ENCODE results near the gene NAGS.
"Not testable (repeated sequence)": the region's sequence is repeated elsewhere in the genome, so short reads cannot be mapped to it uniquely, and the experiment has no call there.

NAGS gene

DNA sequence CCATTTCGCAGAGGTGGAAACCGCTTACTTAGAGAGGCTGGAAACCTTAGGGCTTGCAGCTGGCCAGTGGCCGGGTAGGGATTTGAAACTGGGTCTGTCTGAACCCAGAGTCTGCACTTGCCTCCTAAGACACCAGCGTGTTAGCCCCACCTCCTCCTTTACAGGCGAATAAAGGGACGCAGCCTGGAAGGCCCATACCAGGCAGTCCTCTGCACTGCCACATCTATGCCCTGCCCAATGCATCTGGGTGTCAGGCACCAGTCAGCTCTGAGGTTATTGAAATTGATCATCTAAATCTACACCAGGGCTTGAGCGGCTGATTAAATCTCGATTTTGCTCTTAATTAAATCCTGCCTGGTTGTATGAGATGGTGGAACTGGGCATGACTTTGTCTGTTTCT, 19.9 kb upstream of the NAGS start:
- H3K27ac ChIP-seq (ENCODE audit: low read length) = no peak overlapping the region
- H3K4me3 ChIP-seq (ENCODE audit: low read length in 2 of 2) = peak overlapping the region in 1 of 2 donors; percentile 60
- H3K9me3 ChIP-seq (ENCODE audit: control insufficient read depth in 2 of 2, low read length in 2 of 2) = no peaks in the 10 kb centered on the region
- peaks cover 36 to 48% of the 10 kb centered on the region in 2 donors for H3K27me3 ChIP-seq (ENCODE audit: control insufficient read depth in 1 of 2, insufficient read depth in 2 of 2, low read length in 2 of 2)
- no peak overlapping the region for H3K9ac ChIP-seq (ENCODE audit: low read length in 2 of 2)
- H3K36me3 ChIP-seq (ENCODE audit: control insufficient read depth in 2 of 2, insufficient read depth in 2 of 2, low read length in 2 of 2) = no peaks in the 10 kb centered on the region
- peaks cover 9% of the 10 kb centered on the region for H3K4me1 ChIP-seq (ENCODE audit: control insufficient read depth, insufficient read depth, low read length)

DNA sequence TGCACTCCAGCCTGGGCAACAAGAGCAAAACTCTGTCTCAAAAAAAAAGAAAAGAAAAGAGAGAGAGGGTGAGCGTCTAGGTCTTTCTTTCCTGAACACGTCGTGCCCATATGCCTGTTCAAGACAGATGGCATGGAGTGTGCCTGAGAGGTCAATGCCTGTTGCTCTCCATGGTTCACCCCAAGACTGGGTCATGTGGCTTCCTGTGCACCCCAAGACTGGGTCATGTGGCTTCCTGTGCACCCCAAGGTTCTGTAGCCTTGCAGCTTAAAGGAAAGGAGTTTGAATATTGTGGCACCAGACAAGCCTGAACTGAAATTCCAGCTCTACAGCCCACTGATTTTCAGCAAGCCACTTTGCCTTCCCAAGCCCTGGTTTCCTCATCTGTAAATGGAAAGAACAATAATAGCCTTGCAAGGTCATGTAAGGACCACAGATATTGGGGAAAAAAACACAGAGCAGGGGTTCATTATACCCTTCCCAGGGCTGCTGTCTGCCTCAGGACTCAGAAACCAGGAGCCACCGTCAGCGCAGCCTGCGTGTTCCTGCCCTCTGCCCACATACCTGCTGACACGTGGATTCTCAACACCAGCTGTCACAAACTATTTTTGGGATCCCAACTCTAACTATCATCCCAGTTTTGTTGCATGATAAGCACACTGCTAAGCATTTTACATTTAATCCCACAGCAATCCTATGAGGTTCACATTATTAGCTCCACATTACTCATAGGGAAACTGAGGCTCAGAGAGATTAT, 18.0 kb upstream of the NAGS start:
- Histone ChIP-seq H3K36me3 (ENCODE audit: control insufficient read depth in 2 of 2, insufficient read depth in 2 of 2, low read length in 2 of 2) (no peaks in the 10 kb centered on the region), H3K4me1 (ENCODE audit: control insufficient read depth, insufficient read depth, low read length) (peaks cover 9% of the 10 kb centered on the region), H3K9me3 (ENCODE audit: control insufficient read depth in 2 of 2, low read length in 2 of 2) (no peaks in the 10 kb centered on the region), H3K9ac (ENCODE audit: low read length in 2 of 2) (no peak overlapping the region), H3K27ac (ENCODE audit: low read length) (no peak overlapping the region), H3K4me3 (ENCODE audit: low read length in 2 of 2) (no peak overlapping the region), H3K27me3 (ENCODE audit: control insufficient read depth in 1 of 2, insufficient read depth in 2 of 2, low read length in 2 of 2) (peaks cover 36 to 46% of the 10 kb centered on the region in 2 donors)

DNA sequence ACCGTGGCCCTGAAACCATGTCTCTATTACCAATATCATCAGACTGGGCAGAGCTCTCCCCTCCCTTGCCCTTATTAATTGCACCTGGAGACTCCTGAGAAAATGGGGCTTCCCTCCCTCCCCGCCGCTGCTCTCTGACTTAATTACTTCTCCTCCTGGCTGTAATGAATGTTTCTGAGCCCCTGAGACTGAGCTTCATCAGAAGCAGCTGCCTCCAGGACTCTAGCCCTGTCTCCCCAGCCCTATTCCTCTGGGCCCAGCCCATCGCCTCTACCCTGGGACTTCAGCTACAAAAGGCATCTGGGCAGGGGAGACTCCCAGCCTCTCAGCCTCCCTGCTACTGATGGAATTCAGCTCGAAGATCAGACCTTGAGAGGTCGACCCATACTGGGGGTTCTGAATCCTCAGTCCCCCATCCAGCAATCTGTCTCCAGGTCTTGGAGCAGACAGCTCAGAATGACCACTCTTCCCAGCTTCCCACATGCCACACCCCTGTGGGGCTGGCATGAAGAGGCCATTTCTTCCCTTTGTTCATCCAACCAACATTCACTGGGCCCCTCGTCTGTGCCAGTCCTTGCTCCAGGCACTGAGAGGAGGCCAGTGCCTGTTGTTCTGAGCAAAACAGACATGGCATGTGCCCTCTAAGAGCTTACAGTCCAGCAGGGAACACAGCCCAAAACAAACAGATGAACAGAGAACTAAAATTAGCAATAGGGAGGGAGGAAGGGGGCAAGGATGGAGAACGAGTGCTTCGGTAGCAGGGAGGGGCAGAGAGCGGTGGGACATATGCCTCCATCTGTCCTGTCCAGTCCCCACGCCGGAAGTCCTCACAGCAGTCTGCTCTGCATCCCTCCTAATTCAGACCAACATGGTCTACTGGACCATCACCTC, 17.0 kb upstream of the NAGS start:
- Histone ChIP-seq H3K4me1 (ENCODE audit: control insufficient read depth, insufficient read depth, low read length) (peaks cover 9% of the 10 kb centered on the region), H3K9me3 (ENCODE audit: control insufficient read depth in 2 of 2, low read length in 2 of 2) (no peaks in the 10 kb centered on the region), H3K4me3 (ENCODE audit: low read length in 2 of 2) (no peak overlapping the region), H3K9ac (ENCODE audit: low read length in 2 of 2) (no peak overlapping the region), H3K36me3 (ENCODE audit: control insufficient read depth in 2 of 2, insufficient read depth in 2 of 2, low read length in 2 of 2) (no peaks in the 10 kb centered on the region), H3K27ac (ENCODE audit: low read length) (no peak overlapping the region), H3K27me3 (ENCODE audit: control insufficient read depth in 1 of 2, insufficient read depth in 2 of 2, low read length in 2 of 2) (peaks cover 30 to 41% of the 10 kb centered on the region in 2 donors)

DNA sequence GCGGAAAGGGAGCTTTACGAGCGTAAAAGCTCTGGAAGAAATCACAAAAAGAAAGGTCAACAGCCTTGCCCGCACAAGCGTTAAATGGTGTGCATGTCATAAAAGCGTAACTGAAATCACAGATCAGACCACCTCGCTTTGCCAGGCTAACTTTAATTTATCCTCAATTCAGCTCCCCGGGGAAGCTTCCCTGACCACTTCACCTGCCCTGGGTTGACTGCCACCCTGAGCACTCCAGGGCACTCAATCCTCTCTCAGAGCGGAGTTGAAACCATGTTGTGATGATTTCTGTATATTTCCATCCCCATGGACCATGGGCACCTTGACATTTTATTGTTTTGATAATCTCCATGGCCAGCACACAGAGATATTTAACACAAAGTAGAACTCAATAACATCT, 16.1 kb upstream of the NAGS start:
- peaks cover 9% of the 10 kb centered on the region for H3K4me1 ChIP-seq (ENCODE audit: control insufficient read depth, insufficient read depth, low read length)
- no peaks in the 10 kb centered on the region for H3K36me3 ChIP-seq (ENCODE audit: control insufficient read depth in 2 of 2, insufficient read depth in 2 of 2, low read length in 2 of 2)
- H3K27ac ChIP-seq (ENCODE audit: low read length) = no peak overlapping the region
- H3K4me3 ChIP-seq (ENCODE audit: low read length in 2 of 2) = no peak overlapping the region
- peaks cover 21 to 33% of the 10 kb centered on the region in 2 donors for H3K27me3 ChIP-seq (ENCODE audit: control insufficient read depth in 1 of 2, insufficient read depth in 2 of 2, low read length in 2 of 2)
- H3K9me3 ChIP-seq (ENCODE audit: control insufficient read depth in 2 of 2, low read length in 2 of 2) = no peaks in the 10 kb centered on the region
- H3K9ac ChIP-seq (ENCODE audit: low read length in 2 of 2) = no peak overlapping the region

DNA sequence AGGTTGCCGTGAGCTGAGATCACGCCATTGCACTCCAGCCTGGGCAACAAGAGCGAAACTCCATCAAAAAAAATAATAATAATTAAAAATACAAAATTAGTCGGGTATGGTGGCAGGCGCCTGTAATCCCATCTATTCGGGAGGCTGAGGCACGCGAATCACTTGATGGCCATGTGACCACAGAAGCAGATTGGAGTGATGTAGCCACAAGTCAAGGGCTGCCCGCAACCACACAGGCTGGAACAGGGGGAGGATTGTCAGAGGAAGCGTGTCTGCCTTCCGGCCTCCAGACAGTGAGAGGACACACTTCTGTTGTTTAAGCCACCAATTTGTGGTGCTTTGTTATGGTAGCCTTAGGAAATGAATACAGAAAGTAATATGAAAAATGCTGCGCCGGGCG, 11.8 kb upstream of the NAGS start:
- Histone ChIP-seq H3K4me1 (ENCODE audit: control insufficient read depth, insufficient read depth, low read length) (peaks cover 6% of the 10 kb centered on the region), H3K27me3 (ENCODE audit: control insufficient read depth in 1 of 2, insufficient read depth in 2 of 2, low read length in 2 of 2) (peaks cover 16 to 20% of the 10 kb centered on the region in 2 donors), H3K9me3 (ENCODE audit: control insufficient read depth in 2 of 2, low read length in 2 of 2) (no peaks in the 10 kb centered on the region), H3K4me3 (ENCODE audit: low read length in 2 of 2) (no peak overlapping the region), H3K9ac (ENCODE audit: low read length in 2 of 2) (no peak overlapping the region), H3K27ac (ENCODE audit: low read length) (no peak overlapping the region), H3K36me3 (ENCODE audit: control insufficient read depth in 2 of 2, insufficient read depth in 2 of 2, low read length in 2 of 2) (no peaks in the 10 kb centered on the region)

DNA sequence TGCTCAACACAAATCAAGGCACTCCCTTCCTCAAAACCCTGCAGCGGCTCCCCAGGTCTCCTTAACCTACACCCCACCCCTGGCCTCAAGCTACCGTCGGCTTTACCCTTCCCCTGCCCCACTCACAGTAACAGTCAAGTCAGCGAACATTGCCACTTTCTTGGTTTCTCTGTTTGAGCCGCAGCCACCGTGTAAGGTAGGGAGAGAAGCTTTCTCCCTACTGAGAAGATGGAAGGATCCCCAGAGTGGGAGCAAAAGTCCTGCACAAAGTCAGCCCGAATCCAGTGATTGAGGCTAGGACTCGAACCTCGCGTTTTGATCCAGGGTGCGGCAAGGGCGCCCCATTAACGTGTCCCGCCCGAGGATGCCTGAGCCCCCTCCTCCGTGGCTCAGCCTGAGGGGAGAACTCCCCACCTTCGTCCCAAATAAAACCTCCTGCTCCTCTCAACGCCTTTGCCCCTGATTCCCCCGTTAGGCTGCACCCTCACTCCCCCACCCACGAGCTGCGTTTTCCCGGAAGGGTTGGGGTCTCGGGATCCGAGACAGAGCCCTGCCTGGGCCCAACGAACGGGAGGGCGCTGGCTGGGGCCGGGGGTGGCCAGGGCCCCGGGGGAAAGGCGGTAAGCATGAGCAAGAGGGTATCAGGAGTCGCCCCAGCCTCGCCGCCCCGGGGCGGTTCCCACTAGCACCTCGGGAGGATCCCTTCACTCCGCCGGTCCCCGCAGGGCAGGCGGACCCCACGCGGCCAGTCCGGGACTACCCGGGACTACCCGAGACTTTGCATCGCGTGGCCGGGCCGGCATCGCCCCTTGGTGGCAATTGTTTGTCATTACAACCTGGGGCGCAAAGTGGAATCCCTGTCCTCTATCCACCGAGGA, 9.9 kb upstream of the NAGS start:
- H3K36me3 ChIP-seq (ENCODE audit: control insufficient read depth in 2 of 2, insufficient read depth in 2 of 2, low read length in 2 of 2) = no peaks in the 10 kb centered on the region
- peaks cover 6% of the 10 kb centered on the region for H3K4me1 ChIP-seq (ENCODE audit: control insufficient read depth, insufficient read depth, low read length)
- no peak overlapping the region for H3K27ac ChIP-seq (ENCODE audit: low read length)
- H3K27me3 ChIP-seq (ENCODE audit: control insufficient read depth in 1 of 2, insufficient read depth in 2 of 2, low read length in 2 of 2) = peaks cover 13 to 16% of the 10 kb centered on the region in 2 donors
- no peaks in the 10 kb centered on the region for H3K9me3 ChIP-seq (ENCODE audit: control insufficient read depth in 2 of 2, low read length in 2 of 2)
- peak overlapping the region; percentile 25 to 55 for H3K4me3 ChIP-seq (ENCODE audit: low read length in 2 of 2)
- peak overlapping the region in 1 of 2 donors; percentile 38 for H3K9ac ChIP-seq (ENCODE audit: low read length in 2 of 2)

DNA sequence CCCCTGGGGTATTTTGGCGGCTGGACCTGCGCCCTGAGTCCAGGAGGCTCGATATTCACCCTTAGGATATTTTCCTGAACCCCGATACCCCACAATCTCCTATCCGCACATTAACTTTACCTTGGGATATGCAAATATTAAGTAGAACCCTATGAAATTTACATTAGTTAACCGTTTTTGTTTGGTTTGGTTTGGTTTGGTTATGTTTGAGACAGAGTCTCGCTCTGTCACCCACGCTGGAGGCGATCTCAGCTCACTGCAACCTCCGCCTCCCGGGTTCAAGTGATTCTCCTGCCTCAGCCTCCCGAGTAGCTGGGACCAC, 9.3 kb upstream of the NAGS start:
- Histone ChIP-seq H3K27me3 (ENCODE audit: control insufficient read depth in 1 of 2, insufficient read depth in 2 of 2, low read length in 2 of 2) (peaks cover 15 to 16% of the 10 kb centered on the region in 2 donors), H3K9me3 (ENCODE audit: control insufficient read depth in 2 of 2, low read length in 2 of 2) (no peaks in the 10 kb centered on the region), H3K36me3 (ENCODE audit: control insufficient read depth in 2 of 2, insufficient read depth in 2 of 2, low read length in 2 of 2) (no peaks in the 10 kb centered on the region), H3K9ac (ENCODE audit: low read length in 2 of 2) (peak overlapping the region in 1 of 2 donors; percentile 38), H3K4me3 (ENCODE audit: low read length in 2 of 2) (peak overlapping the region in 1 of 2 donors; percentile 55), H3K4me1 (ENCODE audit: control insufficient read depth, insufficient read depth, low read length) (peaks cover 6% of the 10 kb centered on the region), H3K27ac (ENCODE audit: low read length) (no peak overlapping the region)

DNA sequence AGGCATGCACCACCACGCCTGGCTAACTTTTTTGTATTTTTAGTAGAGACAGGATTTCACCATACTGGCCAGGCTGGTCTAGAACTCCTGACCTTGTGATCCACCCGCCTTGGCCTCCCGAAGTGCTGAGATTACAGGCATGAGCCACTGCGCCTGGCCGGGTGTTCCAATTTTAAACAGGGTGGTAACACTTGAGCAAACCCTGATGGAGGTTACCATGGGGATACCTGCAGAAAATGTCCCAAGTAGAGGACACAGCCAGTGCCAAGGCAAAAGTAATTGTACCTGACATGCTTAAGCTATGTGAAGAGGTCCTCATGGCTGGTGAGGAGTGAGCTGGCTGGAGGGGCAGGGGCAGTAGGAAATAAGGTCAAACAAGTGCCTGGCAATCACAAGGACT, 7.2 kb upstream of the NAGS start:
- not testable (repeated sequence) for H3K9ac ChIP-seq (ENCODE audit: low read length in 2 of 2); H3K4me1 ChIP-seq (ENCODE audit: control insufficient read depth, insufficient read depth, low read length); H3K27ac ChIP-seq (ENCODE audit: low read length); H3K9me3 ChIP-seq (ENCODE audit: control insufficient read depth in 2 of 2, low read length in 2 of 2); H3K36me3 ChIP-seq (ENCODE audit: control insufficient read depth in 2 of 2, insufficient read depth in 2 of 2, low read length in 2 of 2); H3K4me3 ChIP-seq (ENCODE audit: low read length in 2 of 2)
- H3K27me3 ChIP-seq (ENCODE audit: control insufficient read depth in 1 of 2, insufficient read depth in 2 of 2, low read length in 2 of 2) = peaks cover 17 to 19% of the 10 kb centered on the region in 2 donors

DNA sequence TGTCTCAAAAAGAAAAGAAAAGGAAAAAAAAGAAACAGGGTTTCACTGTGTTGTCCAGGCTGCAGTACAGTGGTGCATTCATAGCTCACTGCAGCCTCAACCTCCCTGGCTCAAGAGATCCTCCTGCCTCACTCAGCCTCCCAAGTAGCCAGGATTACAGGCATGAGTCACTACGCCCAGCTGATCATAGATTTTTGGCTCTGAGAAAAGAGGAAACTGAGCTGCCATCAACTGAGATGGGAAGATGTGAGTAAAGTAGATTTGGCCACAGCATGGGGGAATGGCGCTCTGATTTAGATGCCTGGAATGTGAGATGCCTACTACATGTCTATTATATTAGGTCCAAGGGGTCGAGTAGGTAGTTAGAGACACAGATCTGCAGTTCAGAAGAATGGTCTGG, 5.9 kb upstream of the NAGS start:
- Histone ChIP-seq H3K36me3 (ENCODE audit: control insufficient read depth in 2 of 2, insufficient read depth in 2 of 2, low read length in 2 of 2) (no peaks in the 10 kb centered on the region), H3K27me3 (ENCODE audit: control insufficient read depth in 1 of 2, insufficient read depth in 2 of 2, low read length in 2 of 2) (peaks cover 17 to 22% of the 10 kb centered on the region in 2 donors), H3K4me1 (ENCODE audit: control insufficient read depth, insufficient read depth, low read length) (peaks cover 6% of the 10 kb centered on the region), H3K4me3 (ENCODE audit: low read length in 2 of 2) (no peak overlapping the region), H3K9ac (ENCODE audit: low read length in 2 of 2) (no peak overlapping the region), H3K9me3 (ENCODE audit: control insufficient read depth in 2 of 2, low read length in 2 of 2) (no peaks in the 10 kb centered on the region), H3K27ac (ENCODE audit: low read length) (no peak overlapping the region)

DNA sequence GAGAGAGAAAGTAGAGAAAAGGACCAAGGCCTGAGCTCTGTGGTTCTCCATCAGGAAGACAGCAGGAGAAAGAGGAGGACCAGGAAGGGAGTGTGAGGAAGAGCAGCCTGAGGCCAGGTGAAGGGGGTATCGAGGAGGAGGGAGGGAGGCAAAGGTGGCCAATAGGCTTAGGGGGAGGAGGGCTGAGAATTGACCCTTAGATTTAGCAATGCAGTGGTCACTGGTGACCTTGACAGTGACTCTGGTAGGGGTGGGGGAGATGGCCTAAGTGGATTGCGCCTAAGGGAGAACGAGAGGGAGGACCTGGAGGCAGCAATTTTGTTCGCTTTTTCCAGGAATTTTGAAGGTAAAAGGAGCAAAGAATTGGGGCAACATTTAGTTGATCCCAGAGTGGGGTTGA, 5.4 kb upstream of the NAGS start:
- Histone ChIP-seq H3K9ac (ENCODE audit: low read length in 2 of 2) (no peak overlapping the region), H3K36me3 (ENCODE audit: control insufficient read depth in 2 of 2, insufficient read depth in 2 of 2, low read length in 2 of 2) (no peaks in the 10 kb centered on the region), H3K27ac (ENCODE audit: low read length) (no peak overlapping the region), H3K4me3 (ENCODE audit: low read length in 2 of 2) (no peak overlapping the region), H3K27me3 (ENCODE audit: control insufficient read depth in 1 of 2, insufficient read depth in 2 of 2, low read length in 2 of 2) (peaks cover 20 to 23% of the 10 kb centered on the region in 2 donors), H3K9me3 (ENCODE audit: control insufficient read depth in 2 of 2, low read length in 2 of 2) (no peaks in the 10 kb centered on the region), H3K4me1 (ENCODE audit: control insufficient read depth, insufficient read depth, low read length) (peaks cover 6% of the 10 kb centered on the region)
